DMS114 treated with DMSO at 0.1 percent for 48 hours (cell line): ENCODE data around the gene CDYL2.
"Not testable (repeated sequence)": the region's sequence is repeated elsewhere in the genome, so short reads cannot be mapped to it uniquely, and the experiment has no call there.

Experiments
- DNase-seq: peaks from one replicate; lab custom pipeline; 2025; ENCODE audit not compliant: unreplicated experiment; lab: John Stamatoyannopoulos, UW

CDYL2 gene

DNA sequence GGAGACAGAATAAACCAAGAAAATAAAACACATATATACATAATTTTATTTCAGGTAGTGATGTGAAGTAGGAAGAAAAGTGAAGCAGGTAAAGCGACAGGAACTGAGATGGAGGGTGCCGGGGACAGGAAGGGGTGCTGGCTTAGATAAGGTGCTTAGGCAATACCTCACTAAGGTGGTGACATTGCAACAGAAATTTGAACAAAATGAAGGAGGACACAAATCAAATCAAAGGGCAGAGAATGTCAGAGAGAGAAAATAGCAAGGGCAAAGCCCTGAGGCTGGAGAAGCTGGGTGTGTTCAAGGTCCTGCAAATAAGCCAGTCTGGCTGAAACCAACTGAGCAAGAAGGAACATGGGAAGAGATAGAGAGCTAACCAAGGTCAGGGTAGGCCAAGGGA lies 5.0 kb upstream of the CDYL2 start:
- no peak for DNase-seq

DNA sequence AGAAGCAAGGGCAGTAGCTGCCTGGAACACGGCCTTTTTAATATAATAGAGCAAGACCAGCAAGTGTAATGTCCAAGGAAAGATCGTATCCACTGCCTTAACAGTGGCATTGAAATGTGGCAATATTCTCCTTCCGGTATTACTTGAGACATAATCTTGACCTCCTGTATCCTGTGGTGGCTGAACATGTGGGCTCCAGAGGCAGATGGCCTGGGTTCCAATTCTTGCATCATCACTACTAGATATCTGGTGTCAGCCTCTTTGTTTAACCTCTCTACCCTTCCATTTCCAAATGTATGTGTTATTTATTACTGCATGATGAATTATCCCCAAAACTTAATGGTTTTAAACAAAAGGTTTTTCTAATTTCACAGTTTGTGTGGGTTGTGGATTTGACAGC lies 3.5 kb upstream of the CDYL2 start:
- DNase-seq: no peak

GRCh38 chr16:80806927-80807340 lies 2.5 kb upstream of the CDYL2 start:
- no peak for DNase-seq

- DNase-seq: no peak
Measured at GRCh38 chr16:80806289-80806688, 1.9 kb upstream of the CDYL2 start.

GRCh38 chr16:80804056-80804525 lies 307 bp downstream of the CDYL2 start:
- DNase-seq: peak; percentile 18

GRCh38 chr16:80803339-80804055 lies 901 bp downstream of the CDYL2 start:
- no peak for DNase-seq

- DNase-seq: no peak
Measured at GRCh38 chr16:80802902-80803301, 1.5 kb downstream of the CDYL2 start.

GRCh38 chr16:80802138-80802537 lies 2.3 kb downstream of the CDYL2 start:
- no peak for DNase-seq

- DNase-seq: no peak
Measured at GRCh38 chr16:80794071-80794470, 10.3 kb downstream of the CDYL2 start.

DNA sequence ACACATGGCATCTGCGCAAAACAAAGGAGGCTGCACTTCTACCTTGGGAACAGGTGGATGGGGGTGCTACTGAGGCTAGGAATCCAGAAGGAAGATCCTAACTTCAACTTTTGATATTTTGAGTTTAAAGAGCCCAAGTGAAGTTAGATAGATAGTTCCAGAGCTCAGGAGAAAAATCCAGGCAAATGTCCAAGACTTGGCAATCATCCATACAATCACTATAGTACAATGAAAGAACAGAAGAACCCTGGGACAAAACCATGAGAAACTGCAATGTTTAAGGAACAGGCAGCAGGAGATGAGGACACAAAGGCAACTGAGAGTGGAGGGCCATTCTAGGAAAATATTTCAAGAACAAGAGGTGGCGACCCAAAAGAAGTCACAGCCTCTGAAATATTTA lies 12.4 kb downstream of the CDYL2 start:
- no peak for DNase-seq

- DNase-seq: no peak
Measured at GRCh38 chr16:80791411-80791810, 13.0 kb downstream of the CDYL2 start.

DNA sequence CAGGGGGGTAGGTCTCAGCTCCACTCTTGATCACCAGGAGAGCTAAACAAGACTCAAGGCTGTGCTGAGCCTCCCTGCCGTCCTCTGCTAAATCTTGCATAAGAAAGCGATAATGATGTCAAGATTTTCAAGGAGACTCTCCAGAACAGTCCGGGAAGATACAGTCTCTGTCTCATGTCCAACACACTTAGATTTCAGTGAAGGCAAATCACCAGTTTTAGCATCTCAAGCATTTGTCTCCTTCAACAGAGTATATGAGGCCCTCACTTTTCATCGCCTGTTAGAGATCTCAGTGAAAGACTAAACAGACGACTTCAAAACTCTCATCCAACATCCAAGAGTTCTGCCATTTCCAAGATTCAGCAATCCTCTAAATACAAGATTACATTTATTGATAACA lies 13.6 kb downstream of the CDYL2 start:
- no peak for DNase-seq

DNA sequence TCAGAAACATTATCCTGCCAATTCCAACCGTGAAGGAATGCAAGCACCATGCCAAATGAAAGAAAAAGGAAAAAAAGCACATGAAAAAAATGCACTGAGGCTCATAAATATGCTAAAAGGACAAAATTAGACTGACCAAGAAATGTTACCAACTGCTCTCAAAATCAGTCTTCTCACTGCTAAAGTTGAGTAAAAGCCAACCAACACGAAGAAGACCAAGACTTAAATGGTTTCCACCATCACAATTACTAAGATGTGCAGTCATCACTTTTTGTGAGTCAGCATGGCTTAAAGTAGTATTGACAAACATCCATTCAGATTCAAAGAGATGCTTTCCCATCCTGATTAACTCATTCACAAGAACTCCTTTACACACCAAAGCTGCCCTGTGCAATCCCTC lies 16.4 kb downstream of the CDYL2 start:
- DNase-seq: no peak

DNA sequence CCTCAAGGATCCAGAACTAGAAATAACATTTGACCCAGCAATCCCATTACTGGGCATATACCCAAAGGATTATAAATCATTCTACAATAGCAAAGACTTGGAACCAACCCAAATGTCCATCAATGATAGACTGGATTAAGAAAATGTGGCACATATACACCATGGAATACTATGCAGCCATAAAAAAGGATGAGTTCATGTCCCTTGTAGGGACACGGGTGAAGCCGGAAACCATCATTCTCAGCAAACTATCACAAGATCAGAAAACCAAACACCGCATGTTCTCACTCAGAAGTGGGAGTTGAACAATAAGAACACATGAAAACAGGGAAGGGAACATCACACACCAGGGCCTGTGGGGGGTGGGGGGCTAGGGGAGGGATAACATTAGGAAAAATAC lies 17.8 kb downstream of the CDYL2 start:
- not testable (repeated sequence) for DNase-seq

- DNase-seq: no peak
Measured at GRCh38 chr16:80784951-80785350, 19.4 kb downstream of the CDYL2 start.

- no peak for DNase-seq
Measured at GRCh38 chr16:80778703-80779102, 25.7 kb downstream of the CDYL2 start.

GRCh38 chr16:80776856-80777255 lies 27.5 kb downstream of the CDYL2 start:
- no peak for DNase-seq

DNA sequence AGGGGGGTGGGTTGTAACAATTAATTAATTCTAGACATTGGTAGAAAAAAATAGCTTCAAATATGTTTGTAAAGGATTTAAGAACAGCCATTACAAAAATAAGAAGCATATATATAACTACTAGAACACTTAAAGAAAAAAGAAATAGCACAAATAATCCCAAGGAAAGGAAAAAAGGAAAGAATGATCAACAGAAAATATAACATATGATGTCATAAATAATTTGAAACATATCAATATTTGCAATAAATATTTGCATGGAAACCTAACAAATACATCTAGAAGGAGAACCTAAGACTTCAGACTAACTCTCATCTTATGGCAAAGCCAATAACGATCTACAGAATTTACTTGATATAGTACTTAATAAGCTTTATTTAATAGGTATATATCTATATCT lies 28.9 kb downstream of the CDYL2 start:
- no peak for DNase-seq

GRCh38 chr16:80766798-80767197 lies 37.6 kb downstream of the CDYL2 start:
- DNase-seq: no peak

DNA sequence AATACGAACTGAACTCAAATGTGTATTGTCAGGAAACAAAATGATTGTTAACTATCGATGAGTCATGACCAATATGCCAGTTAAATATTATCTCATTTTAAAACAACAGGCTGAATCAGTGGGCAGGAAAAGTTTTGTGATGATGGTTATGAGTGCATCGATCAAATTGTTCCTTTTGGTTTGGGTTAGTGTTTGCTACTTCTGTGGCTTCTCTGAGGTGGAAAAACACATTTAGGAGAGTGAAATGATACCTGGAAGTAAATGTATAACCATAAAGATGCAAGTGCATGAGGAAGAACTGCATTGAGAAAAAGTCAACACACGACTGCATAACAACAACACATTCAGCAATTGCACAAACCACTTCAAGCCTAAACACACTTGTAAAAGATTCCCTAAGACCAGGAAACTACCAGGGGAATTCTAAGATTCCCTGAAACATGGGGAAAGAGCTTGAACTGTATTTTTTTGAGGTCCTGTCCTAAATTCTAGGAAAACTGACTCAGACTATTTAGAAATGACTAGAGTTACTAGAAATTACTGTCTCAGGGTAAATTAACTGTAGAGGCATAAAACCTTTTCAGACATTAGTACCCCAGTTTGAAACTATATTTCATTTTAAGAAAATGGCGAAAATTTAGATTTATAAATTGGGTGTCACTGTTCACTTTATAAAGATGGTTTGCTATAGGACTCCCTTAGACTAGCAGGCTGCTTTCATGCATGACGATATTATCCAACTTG lies 44.8 kb downstream of the CDYL2 start:
- DNase-seq: no peak

DNA sequence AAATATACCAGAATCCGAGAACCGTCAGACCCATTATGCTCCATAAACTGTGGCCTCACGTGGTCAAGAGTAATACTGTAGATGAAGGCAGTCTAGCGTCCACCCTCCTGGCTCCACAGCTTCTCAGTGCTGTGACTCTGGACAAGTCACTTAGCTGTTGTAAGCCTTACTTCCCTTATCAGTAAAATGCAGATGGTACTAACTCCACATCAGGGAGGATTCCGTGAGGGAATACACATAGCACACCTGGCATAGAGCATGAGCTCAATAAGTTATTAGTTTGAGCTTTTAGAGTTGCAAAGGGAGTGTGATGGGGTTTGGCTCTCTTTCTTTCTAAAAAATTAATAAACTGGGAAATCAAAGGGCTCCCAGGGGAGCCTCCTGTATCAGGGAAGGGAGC lies 49.9 kb downstream of the CDYL2 start:
- DNase-seq: no peak

GRCh38 chr16:80752541-80752940 lies 51.9 kb downstream of the CDYL2 start:
- DNase-seq: no peak

DNA sequence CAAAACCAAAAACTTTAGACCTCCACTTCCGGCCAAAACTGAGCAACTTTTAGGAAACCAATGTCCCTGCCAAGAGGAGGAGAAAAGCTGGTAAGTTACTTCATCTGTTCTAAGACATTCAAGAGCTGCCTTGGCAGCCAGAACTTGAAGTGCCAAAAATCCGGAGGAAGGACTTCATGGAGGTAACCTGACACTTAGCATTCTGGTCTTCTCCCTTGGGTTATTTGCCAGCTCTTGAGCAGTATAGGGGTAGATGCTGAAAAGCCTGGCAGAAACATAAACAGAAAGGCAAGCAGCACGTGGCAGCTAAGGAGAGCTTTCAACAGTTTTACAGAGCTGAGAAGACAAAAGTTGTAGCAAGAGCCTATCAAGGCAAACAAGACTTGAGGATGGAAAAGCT lies 53.2 kb downstream of the CDYL2 start:
- no peak for DNase-seq
